Activated CD4-positive, alpha-beta memory T cell treated with anti-CD3 and anti-CD28 coated beads for 36 hours (primary cell): ENCODE results near the gene MACF1. TPM values are rescaled to one million over a fixed set of nuclear protein-coding genes. Genes with fewer than 3 reads are reported as not detected.
"Not testable (repeated sequence)": the region's sequence is repeated elsewhere in the genome, so short reads cannot be mapped to it uniquely, and the experiment has no call there.

Source experiments
- CTCF ChIA-PET: fragments of 350-600 bp; sonication (Branson Sonifier 250); formaldehyde crosslinking; loops from one replicate; lab custom pipeline; 2021; ENCODE audit warnings: antibody characterized with exemption, inconsistent platforms; lab: Charles Lee
- POLR2A ChIA-PET: fragments of 350-600 bp; sonication (Branson Sonifier 250); formaldehyde crosslinking; loops from one replicate; lab custom pipeline; 2021; ENCODE audit warnings: antibody characterized with exemption; lab: Charles Lee
- DNase-seq: peaks from one replicate; pipeline ENCODE4 v3.0.0-alpha.2; 2020
- H3K27ac Mint-ChIP-seq: one replicate; pipeline ENCODE4 v1.8.0; 2021; ENCODE audit warnings: mixed read lengths
- H3K27me3 Mint-ChIP-seq: one replicate; pipeline ENCODE4 v1.8.0; 2021; ENCODE audit warnings: mixed read lengths
- H3K36me3 Mint-ChIP-seq: one replicate; pipeline ENCODE4 v1.8.0; 2021; ENCODE audit warnings: mixed read lengths
- H3K4me1 Mint-ChIP-seq: one replicate; pipeline ENCODE4 v1.8.0; 2021; ENCODE audit warnings: low read depth, mixed read lengths
- H3K4me3 Mint-ChIP-seq: one replicate; pipeline ENCODE4 v1.8.0; 2021; ENCODE audit warnings: mild to moderate bottlenecking, mixed read lengths
- H3K9me3 Mint-ChIP-seq: one replicate; pipeline ENCODE4 v1.8.0; 2021; ENCODE audit warnings: mixed read lengths
- intact Hi-C: fragments of 100-400 bp; cut with micrococcal nuclease; formaldehyde crosslinking; loops from one replicate; pipeline ENCODE4 v1.15.1; 2023
- total RNA-seq, 2 experiments: library from RNA; stranded (reverse); gene quantifications; one replicate each; pipeline ENCODE4 v1.2.3, GENCODE V29; 2021

The MACF1 gene
- total RNA-seq, 2 experiments from 2014 or later, result 239 to 240 TPM

DNA sequence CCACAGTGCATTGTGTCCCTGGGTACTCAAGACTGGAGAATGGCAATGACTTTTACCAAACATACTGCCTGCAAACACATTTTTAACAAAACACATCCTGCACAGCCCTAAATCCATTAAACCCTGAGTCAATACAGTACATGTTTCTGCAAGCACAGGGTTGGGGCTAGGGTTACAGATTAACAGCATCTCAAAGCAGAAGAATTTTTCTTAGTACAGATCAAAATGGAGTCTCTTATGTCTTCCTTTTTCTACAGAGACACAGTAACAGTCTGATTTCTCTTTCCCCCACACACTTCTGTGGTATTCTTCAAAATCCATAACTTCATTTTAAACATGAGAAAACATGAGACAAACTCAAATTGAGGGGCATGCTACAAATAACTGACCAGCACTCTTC lies 300.8 kb downstream of the MACF1 start:
- no peak for DNase-seq
- H3K36me3 Mint-ChIP-seq, result no peaks in the 10 kb centered on the region
- H3K27ac Mint-ChIP-seq, result no peak overlapping the region
- CTCF ChIA-PET, result no interaction called here
- H3K9me3 Mint-ChIP-seq, result no peaks in the 10 kb centered on the region
- intact Hi-C loops, result no loop called here
- H3K27me3 Mint-ChIP-seq, result no peaks in the 10 kb centered on the region
- no peak overlapping the region for H3K4me3 Mint-ChIP-seq
- POLR2A ChIA-PET, result no interaction called here
- peaks cover 9% of the 10 kb centered on the region for H3K4me1 Mint-ChIP-seq

DNA sequence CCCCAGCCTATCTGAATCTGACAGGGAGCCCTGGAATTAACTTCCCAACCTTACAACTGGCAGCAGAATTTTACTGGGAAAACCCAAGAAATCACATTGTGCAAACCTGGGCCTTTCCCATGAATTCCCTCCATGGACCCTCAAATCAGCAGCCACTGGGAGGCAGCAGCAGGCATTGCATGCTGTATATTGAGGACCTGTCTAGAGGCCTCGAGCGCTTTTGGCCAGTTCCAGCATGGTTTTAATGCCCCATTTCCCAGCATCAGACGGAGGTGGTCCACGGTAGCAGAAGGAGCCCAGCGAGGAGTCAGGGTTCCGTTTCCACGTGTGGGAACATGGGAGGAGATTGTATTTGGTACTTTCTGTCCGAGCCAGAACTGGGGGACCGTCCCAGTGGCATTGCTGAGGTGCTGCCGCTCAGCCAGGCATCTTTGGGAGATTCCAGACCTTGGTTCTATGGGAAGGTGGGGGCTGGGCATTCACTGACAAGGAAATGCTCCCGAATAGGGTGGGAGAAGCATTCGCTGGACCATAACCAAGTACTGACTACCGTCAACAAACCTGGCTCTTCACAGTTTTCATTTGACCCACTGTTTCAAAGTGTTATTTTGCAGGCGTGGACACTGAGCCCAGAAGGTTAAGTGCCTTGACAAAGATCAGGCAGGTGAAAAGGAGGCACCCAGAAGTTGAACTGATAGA lies 302.9 kb downstream of the MACF1 start:
- Mint-ChIP-seq H3K4me3 (no peak overlapping the region), H3K9me3 (no peaks in the 10 kb centered on the region), H3K36me3 (no peaks in the 10 kb centered on the region), H3K27me3 (no peaks in the 10 kb centered on the region), H3K4me1 (peaks cover 9% of the 10 kb centered on the region), H3K27ac (no peak overlapping the region)
- ChIA-PET POLR2A (no interaction called here), CTCF (no interaction called here)
- no peak for DNase-seq
- intact Hi-C loops, result no loop called here

DNA sequence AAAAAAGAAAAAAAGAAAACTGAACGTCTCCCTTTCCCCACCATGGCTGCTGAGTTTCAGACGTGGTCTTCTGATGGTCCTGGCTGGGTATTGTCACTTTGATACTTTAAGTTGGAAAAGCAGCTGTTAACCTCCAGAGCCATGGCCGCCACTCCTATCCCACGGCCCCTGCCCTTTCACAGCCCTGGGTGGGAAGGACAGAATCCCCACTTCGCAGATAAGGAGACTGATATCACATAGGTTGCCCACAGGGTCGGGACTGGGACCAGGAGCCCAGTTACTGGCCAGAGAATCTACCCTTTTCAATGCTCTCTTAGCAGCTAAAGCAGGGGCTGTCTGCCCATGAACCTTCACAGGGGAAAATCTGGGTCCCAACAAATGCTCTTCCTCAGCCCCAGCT lies 303.8 kb downstream of the MACF1 start:
- Mint-ChIP-seq H3K4me1 (peaks cover 9% of the 10 kb centered on the region), H3K4me3 (no peak overlapping the region), H3K36me3 (no peaks in the 10 kb centered on the region), H3K27me3 (no peaks in the 10 kb centered on the region), H3K9me3 (no peaks in the 10 kb centered on the region), H3K27ac (no peak overlapping the region)
- POLR2A ChIA-PET, result no interaction called here
- intact Hi-C loops, result no loop called here
- DNase-seq, result no peak
- CTCF ChIA-PET, result no interaction called here

DNA sequence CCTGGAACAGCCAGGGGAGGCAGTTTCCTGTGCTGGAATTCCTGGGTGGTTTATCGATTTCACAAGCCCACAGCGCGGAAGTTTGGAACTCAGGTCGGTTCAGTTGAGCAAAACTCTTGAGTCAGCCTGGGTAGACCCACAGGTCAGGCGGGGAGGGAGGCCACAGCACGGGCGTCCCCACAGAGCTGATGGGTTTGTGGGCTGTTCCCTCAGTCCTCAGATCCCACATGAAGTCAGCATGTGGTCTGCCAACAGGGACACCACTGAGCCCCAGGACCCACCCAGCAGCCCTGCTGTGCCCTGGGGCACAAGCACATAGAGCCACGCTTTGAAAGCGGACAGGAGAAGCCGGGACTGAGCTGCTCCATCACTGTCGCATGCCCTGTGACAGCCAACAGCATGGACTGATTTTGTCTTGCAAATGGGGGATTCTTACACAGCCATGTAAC lies 304.4 kb downstream of the MACF1 start:
- Mint-ChIP-seq H3K4me1 (peaks cover 9% of the 10 kb centered on the region), H3K36me3 (no peaks in the 10 kb centered on the region), H3K9me3 (no peaks in the 10 kb centered on the region), H3K4me3 (no peak overlapping the region), H3K27ac (no peak overlapping the region), H3K27me3 (no peaks in the 10 kb centered on the region)
- DNase-seq, result no peak
- POLR2A ChIA-PET, result no interaction called here
- CTCF ChIA-PET, result no interaction called here
- intact Hi-C loops, result no loop called here

- Mint-ChIP-seq H3K27me3 (no peaks in the 10 kb centered on the region), H3K36me3 (no peaks in the 10 kb centered on the region), H3K4me1 (peaks cover 9% of the 10 kb centered on the region), H3K27ac (no peak overlapping the region), H3K9me3 (no peaks in the 10 kb centered on the region), H3K4me3 (peak overlapping the region; percentile 20)
- intact Hi-C loops, result no loop called here
- ChIA-PET POLR2A (no interaction called here), CTCF (no interaction called here)
- DNase-seq, result peak; percentile 46
Measured at GRCh38 chr1:39509360-39510009, 305.0 kb downstream of the MACF1 start.

- POLR2A ChIA-PET, intact Hi-C loops, H3K27ac Mint-ChIP-seq, DNase-seq, H3K9me3 Mint-ChIP-seq, CTCF ChIA-PET, H3K4me3 Mint-ChIP-seq, H3K27me3 Mint-ChIP-seq, H3K36me3 Mint-ChIP-seq: not testable (repeated sequence)
- peaks cover 11% of the 10 kb centered on the region for H3K4me1 Mint-ChIP-seq
Measured at GRCh38 chr1:39510570-39511186, 306.2 kb downstream of the MACF1 start.

DNA sequence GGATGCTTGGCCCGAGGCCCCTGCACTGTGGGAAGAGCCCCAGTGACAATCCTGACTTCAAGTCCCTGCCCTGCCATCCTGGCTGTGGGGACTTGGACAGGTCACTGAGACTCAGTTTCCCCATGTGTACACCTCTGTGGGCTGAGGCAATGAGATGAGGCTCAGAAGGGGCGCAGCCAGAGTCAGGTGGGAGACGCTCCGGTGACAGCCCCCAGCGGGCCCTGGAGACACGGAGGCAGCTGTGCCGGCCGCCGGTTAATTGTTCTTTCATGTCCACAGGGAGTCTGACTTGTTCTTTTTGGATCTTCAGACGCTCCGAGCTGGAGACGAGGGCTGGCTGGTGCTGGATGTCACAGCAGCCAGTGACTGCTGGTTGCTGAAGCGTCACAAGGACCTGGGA lies 307.0 kb downstream of the MACF1 start:
- H3K36me3 Mint-ChIP-seq, H3K27me3 Mint-ChIP-seq, POLR2A ChIA-PET: not testable (repeated sequence)

DNA sequence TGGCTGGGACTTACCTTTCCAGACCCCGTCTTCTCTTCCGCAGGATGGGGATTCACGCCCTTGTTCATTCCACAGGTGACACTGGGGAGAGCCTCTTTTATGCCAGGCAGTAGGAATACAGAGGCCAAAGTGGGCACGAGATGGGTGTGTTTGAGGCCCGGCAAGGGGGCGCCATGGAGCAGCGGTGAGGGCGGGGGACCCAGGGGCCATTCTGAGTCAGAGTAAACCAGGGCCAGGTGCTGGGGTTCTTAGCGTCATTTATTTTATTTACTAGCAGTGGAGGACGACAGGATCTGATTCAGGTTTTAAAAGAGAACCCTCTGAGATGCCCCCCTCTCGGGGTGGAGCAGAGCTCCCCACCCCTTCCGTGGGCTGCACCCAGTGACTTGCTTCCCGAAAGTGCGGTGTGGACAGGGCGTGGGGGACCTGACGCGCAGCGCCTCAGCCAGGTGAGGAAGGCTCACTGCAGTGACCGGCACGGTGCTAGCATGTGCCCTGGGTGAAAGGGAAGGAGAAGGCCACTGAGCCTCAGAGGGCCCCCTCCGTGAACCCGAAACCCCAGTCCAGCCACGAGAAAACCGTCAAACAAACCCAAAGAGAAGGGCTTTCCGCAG lies 307.8 kb downstream of the MACF1 start:
- H3K4me3 Mint-ChIP-seq, DNase-seq, intact Hi-C loops, POLR2A ChIA-PET, H3K36me3 Mint-ChIP-seq, CTCF ChIA-PET, H3K27me3 Mint-ChIP-seq, H3K27ac Mint-ChIP-seq, H3K9me3 Mint-ChIP-seq: not testable (repeated sequence)
- H3K4me1 Mint-ChIP-seq, result peaks cover 11% of the 10 kb centered on the region

More for the DNA sequence above, 307.0 kb downstream of the MACF1 start:
- H3K9me3 Mint-ChIP-seq, DNase-seq, intact Hi-C loops, CTCF ChIA-PET, H3K4me3 Mint-ChIP-seq, H3K27ac Mint-ChIP-seq: not testable (repeated sequence)
- peaks cover 11% of the 10 kb centered on the region for H3K4me1 Mint-ChIP-seq

- H3K9me3 Mint-ChIP-seq, H3K4me1 Mint-ChIP-seq, POLR2A ChIA-PET, H3K27ac Mint-ChIP-seq, H3K27me3 Mint-ChIP-seq, CTCF ChIA-PET, intact Hi-C loops, H3K36me3 Mint-ChIP-seq, DNase-seq, H3K4me3 Mint-ChIP-seq: not testable (repeated sequence)
Measured at GRCh38 chr1:39514710-39515124, 310.2 kb downstream of the MACF1 start.

- intact Hi-C loops, H3K27me3 Mint-ChIP-seq, H3K27ac Mint-ChIP-seq, H3K9me3 Mint-ChIP-seq, H3K36me3 Mint-ChIP-seq, CTCF ChIA-PET, POLR2A ChIA-PET, H3K4me1 Mint-ChIP-seq: not testable (repeated sequence)
- H3K4me3 Mint-ChIP-seq, result peak overlapping the region; percentile 44
- DNase-seq, result peak; percentile 59
Measured at GRCh38 chr1:39515131-39516086, 310.9 kb downstream of the MACF1 start.

- H3K9me3 Mint-ChIP-seq, H3K36me3 Mint-ChIP-seq, DNase-seq, H3K27me3 Mint-ChIP-seq, H3K27ac Mint-ChIP-seq, H3K4me3 Mint-ChIP-seq, H3K4me1 Mint-ChIP-seq, CTCF ChIA-PET, intact Hi-C loops: not testable (repeated sequence)
- POLR2A ChIA-PET, result interaction anchor here (0.6 kb wide), 1 partner anchor 73 kb away, joined by 3 read pairs; no protein-coding TSS in a partner anchor
Measured at GRCh38 chr1:39516841-39517240, 312.3 kb downstream of the MACF1 start.
